ENCODE data around the gene AGAP1.

The AGAP1 gene

GRCh38 chr2:235810846-235811245 is 317.0 kb downstream of the AGAP1 start:
- DNase-seq (ENCODE audit: low read depth in 2 of 2): no peak

DNA sequence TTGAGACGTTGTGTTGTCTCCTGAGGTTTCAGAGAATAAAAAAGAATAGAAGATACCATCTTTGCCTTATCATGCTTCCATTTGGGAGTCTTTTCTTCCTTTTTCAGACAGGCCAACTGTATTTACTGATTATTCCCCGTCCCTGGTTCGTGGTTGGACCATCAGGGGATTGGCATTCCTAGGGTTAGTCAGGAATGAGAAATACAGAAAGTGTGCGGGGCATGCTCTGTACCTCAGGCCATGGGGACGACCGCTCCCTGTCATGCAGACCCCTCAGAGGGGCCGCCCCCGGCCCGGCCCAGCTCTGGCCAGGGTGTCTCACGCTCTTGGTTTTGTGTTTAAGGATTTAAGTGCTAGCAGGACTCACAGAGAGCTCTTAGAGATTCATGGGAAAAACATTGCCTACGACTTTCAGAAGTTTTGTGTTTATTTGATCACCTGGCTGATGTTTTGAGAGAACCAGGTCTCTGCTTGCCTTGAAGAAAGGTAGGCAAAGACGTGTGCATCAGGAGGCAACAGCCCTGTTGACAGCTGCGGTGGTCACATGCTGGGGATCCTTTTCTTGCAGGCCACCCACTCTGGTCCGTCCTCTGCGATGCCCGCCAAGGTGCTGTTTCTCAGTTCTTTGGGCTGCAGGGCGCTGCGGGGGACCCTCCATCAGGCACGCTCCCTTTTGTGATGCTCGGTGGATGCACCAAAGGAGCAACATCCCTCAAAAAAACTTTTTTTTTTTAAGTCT is 317.8 kb downstream of the AGAP1 start:
- no peak for DNase-seq (ENCODE audit: low read depth in 2 of 2)

- DNase-seq (ENCODE audit: low read depth in 2 of 2): no peak
These were observed 318.4 kb downstream of the AGAP1 start for GRCh38 chr2:235812185-235812665.

DNA sequence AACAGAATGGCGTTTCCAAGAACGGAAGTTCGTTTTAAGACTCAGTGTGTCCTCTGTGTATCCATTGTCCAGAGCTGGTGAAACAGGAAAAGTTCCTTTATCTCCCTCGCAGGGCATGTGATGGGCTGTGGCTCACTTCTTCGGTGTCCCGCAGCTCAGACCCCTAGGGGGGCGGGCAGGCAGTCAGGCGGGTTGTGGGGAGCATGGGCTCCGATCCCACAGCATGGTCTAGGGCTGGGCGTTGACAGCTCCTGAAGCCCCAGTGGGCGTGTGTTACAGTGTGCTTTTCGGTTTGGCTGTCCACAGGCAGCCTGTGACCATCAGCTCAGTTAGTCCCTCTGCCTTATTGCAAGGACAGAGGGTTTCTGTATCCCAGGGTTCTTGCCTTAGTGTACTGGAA is 319.6 kb downstream of the AGAP1 start:
- no peak for DNase-seq (ENCODE audit: low read depth in 2 of 2)

DNA sequence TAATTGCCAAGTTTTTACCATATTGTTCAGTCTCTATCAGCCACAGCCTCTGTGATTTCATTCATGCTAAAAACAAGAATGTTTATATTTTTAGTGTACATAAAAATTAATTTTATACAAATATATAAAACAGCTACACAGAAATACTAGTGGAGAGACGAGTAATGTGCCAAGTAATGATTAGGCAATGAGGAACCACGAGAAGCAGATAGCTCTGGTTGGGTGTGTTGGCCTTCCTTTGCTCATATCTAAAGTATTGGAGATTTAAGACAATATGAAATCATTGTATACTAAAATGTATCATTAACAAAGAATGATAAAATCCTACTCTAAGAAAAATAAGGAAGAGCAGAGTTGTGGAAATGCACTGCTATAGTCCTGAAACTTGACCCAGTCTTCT is 326.7 kb downstream of the AGAP1 start:
- DNase-seq (ENCODE audit: low read depth in 2 of 2): no peak

DNA sequence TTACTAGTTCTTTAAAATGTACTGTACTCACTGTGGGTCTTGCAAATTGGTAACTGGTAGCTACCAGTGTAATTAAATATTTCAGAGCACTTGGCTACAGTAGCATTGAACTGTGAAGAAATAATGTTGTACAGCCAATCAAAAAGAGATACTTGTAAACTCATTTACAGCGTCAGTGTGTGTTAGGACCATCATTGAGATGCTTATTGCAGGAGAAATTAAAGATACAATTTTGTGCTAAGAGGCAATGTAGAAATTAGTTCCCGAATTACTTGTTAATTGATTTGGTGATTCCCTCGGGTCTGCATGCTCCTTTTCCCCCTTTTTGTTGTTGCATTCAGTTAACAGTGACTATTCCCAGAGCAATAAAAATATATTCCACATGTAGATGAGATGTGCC is 330.5 kb downstream of the AGAP1 start:
- no peak for DNase-seq (ENCODE audit: low read depth in 2 of 2)

DNA sequence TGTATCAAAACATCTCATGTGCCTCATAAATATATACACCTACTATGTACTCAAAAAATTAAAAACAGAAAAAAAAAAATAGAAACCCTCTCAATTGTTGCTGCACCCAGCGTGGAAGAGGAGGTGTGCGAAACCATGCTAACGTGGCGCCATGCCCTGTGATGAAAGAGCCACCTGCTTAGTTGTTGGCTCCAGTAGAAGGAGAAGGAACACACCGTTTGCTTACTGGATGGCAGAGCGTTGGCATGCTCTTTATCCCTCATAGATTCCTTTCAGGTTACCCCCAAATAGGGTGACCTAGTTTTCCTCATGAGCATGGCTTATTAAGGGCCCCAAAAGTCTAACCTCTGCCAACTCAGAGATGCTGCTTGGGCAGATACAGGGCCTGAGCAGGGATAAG is 332.1 kb downstream of the AGAP1 start:
- DNase-seq (ENCODE audit: low read depth in 2 of 2): no peak

GRCh38 chr2:235826826-235827225 is 333.0 kb downstream of the AGAP1 start:
- no peak for DNase-seq (ENCODE audit: low read depth in 2 of 2)

GRCh38 chr2:235827585-235827992 is 333.7 kb downstream of the AGAP1 start:
- no peak for DNase-seq (ENCODE audit: low read depth in 2 of 2)

DNA sequence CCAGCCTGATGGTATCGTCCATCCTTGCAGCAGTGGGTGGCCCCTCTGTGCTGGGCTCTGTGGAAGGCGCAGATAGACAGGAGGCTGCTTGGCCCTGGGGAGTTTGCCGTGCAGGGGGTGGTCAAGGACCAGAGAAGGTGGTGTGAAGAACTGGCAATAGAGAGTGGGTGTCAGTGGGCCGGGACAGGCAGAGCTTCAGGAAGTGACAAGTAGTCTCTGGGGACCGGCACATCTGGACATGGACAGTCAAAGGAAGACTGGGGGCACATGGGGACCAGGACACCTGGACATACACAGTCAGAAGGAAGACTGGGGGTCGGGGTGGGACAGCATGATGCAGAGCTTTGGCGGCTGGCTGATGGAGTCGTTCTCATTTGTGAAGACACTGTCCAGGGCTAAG is 335.9 kb downstream of the AGAP1 start:
- DNase-seq (ENCODE audit: low read depth in 2 of 2): no peak

- DNase-seq (ENCODE audit: low read depth in 2 of 2): no peak
These were observed 337.9 kb downstream of the AGAP1 start for GRCh38 chr2:235831755-235832154.

- DNase-seq (ENCODE audit: low read depth in 2 of 2): no peak
These were observed 339.1 kb downstream of the AGAP1 start for GRCh38 chr2:235832941-235833340.

DNA sequence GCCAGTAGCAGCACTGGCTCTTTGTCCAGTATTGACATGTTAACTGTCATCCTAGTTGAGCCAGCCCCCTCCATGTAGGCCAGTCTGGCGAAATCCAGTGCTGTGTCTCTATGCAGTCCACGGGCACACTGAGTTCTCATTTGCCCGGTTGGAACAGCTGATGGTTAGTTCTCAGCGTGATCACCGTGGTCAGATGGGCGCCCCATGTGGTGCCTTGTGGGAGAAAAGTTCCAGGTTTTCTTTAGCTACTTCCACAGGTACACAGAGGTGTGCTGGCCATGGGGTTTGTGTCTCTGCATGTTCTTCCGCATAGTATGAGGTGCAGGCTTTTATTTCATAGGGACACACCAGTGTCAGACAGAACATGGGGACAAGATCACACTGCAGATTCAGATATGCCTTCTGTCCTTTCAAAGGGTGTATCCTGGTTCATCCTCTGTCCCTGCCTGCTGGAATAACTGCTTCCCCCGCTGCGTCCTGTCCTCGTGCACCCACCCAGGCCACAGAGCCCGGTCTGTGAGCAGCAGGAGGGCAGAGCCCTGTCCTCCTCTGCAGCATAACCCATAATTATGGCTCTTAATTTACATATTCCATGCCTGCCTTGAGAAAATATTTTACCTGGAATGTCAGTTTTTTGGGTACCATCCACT is 340.3 kb downstream of the AGAP1 start:
- DNase-seq (ENCODE audit: low read depth in 2 of 2): no peak

GRCh38 chr2:235834781-235835180 is 340.9 kb downstream of the AGAP1 start:
- DNase-seq (ENCODE audit: low read depth in 2 of 2): no peak

- DNase-seq (ENCODE audit: low read depth in 2 of 2): no peak
These were observed 342.0 kb downstream of the AGAP1 start for GRCh38 chr2:235835810-235836209.

DNA sequence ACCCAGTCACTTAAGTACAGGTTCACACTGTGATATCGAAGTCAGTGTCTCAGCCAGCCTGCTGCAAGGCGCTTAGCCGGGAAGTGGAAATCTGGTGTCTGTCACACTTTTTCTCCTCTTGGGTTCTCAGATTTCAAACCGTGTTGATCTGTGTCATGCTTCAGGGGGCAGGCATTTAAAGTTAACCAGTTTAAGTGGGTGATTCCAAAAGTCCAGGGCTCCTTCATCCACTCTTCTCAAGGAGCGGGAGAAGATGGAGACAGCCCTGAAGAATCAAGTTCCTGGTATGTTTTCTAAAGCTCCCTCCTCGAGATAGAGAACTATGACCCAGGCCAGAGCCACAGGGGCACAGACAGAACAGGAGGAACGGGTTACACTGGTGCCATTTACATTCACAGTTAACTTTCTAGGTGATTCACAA is 342.7 kb downstream of the AGAP1 start:
- no peak for DNase-seq (ENCODE audit: low read depth in 2 of 2)

GRCh38 chr2:235839226-235839625 is 345.4 kb downstream of the AGAP1 start:
- DNase-seq (ENCODE audit: low read depth in 2 of 2): no peak

- DNase-seq (ENCODE audit: low read depth in 2 of 2): no peak
These were observed 346.1 kb downstream of the AGAP1 start for GRCh38 chr2:235839974-235840373.

DNA sequence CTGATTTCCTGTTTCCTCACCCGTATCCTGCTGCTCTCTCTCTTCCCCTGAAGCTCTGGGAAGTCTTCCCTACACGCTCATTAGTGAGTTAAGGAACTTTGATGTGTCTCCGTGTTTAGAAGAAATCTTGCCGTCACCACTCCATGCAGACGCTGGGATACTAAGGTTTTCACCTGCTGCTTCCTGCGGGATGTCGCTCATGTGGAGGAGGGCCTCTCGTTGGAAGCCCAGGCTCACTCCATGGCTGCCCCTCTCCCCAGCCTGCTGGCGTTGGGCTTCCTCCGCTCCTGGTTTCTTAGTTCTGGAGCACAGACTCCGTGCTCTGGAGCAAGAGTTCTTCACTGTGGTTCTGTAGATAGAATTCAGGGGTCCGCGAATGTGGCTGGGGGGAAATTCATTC is 348.0 kb downstream of the AGAP1 start:
- DNase-seq (ENCODE audit: low read depth in 2 of 2): no peak

DNA sequence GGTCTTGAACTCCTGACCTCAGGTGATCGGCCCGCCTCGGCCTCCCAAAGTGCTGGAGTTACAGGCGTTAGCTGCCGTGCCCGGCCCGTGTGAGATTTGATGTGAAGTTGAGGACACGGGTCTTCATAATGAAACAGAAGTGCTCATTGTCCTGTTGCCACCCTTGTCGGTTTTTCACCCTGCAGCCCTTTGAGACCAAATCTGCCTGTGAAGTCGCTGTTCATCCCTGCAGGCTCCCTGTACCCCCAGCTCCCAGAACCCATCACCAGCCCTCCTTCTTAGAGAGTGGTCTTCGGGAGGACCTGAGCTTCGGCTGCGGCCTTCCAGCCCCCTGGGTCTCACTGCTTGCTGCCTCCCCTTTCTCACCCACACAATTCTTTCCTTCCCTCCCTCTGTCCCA is 349.1 kb downstream of the AGAP1 start:
- no peak for DNase-seq (ENCODE audit: low read depth in 2 of 2)

DNA sequence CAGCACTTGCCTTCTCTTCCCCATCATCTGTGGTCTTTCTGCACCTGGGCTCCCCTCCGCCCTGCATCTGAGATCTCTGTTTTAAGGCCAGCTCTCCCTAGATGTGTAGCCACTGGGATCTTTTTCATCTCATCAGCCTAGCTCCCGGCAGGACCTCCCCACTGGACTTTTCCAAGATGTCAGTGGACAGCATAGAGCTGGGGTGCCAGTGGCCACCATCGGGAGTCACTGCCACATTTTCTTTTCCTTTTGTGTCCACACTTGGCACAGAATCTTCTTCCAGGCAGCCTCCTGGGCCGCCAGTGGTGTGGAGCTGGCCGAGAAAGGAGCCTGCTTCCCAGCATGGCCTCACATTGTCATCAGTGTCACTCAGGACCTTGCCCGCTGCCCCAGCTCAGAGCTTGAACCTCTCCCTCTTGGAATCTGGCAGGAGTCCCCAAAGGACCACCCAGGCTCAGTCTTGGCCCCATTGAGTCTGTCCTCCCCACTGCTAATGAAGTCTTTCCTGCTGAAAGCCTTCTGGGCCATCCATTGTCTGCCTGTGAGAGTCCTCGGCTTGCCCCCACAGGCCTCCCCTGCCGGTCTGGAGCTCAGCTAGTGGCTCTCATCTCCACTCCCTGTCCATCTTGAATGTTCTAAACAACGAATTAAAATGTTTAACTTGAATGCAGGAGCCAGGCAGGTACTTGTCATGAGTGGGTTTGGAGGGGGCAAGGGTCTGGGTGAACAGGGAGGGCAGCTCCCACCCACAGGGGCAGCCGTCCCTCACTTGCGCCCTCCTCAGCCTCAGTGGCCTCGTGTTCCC is 349.9 kb downstream of the AGAP1 start:
- DNase-seq (ENCODE audit: low read depth in 2 of 2): no peak

GRCh38 chr2:235844561-235844960 is 350.7 kb downstream of the AGAP1 start:
- no peak for DNase-seq (ENCODE audit: low read depth in 2 of 2)

DNA sequence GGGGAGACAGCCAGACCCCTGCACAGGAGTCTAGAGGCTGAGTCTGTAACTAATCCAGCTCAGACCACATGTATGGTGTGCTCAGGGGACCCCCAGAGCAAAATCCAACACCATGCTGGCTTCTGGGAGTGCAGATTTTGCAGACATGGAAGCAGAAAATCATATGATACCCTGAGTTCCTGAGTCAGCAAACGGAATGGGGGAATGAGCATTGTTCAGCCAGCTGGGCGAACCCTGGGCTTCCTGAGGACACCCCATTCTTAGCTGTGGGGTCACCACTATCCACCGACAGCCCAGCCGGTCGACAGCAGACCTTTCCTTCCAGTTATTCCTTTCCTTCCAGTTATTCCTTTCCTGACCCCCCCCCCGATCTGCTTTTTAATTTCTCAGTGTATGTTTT is 351.4 kb downstream of the AGAP1 start:
- no peak for DNase-seq (ENCODE audit: low read depth in 2 of 2)

All from stimulated activated CD4-positive, alpha-beta T cell treated with anti-CD3 and anti-CD28 coated beads, Interleukin-12 subunit alpha, Interleukin-12 subunit beta, amount 100 ng/mL, for 24 hours (primary cell).